Esophagus squamous epithelium (tissue), 5 donors: Measurements from ENCODE around the gene KDM6B. TPM values are rescaled to one million over a fixed set of nuclear protein-coding genes. Genes with fewer than 3 reads are reported as not detected.
A peak's percentile ranks its signal among the peaks of the same experiment; 100 is the strongest.

Experiments
- DNase-seq: peaks from one replicate; lab custom pipeline; 2025; lab: John Stamatoyannopoulos, UW
- H3K27ac ChIP-seq, 4 donors: fragments of 200-600 bp; sonication (generic); one replicate each; pipeline ENCODE4 v1.5.1; 2016 to 2019; ENCODE audit warnings: mild to moderate bottlenecking in 1 of 4
- H3K27me3 ChIP-seq, 4 donors: fragments of 200-600 bp; sonication (generic); 1 replicate in 3 of 4; 2 replicates in 1 of 4; pipeline versions ENCODE4 v1.5.1 to v1.6.0; 2017 to 2021; ENCODE audit warnings: antibody characterized with exemption in 1 of 4
- H3K36me3 ChIP-seq, 3 donors: fragments of 200-600 bp; sonication (generic); one replicate each; pipeline ENCODE4 v1.5.1; 2016 to 2019
- H3K4me1 ChIP-seq, 3 donors: fragments of 200-600 bp; sonication (generic); one replicate each; pipeline ENCODE4 v1.5.1; 2017 to 2019
- H3K4me3 ChIP-seq, 4 donors: fragments of 200-600 bp; sonication (generic); 1 replicate in 3 of 4; 2 replicates in 1 of 4; pipeline ENCODE4 v1.5.1; 2016 to 2019; ENCODE audit warnings: mild to moderate bottlenecking in 2 of 4, moderate library complexity in 1 of 4
- H3K9me3 ChIP-seq, 3 donors: fragments of 200-600 bp; sonication (generic); one replicate each; pipeline ENCODE4 v1.5.1; 2016 to 2019
- POLR2A ChIP-seq, 4 donors: fragments of 450-650 bp; IDR thresholded peaks; one replicate each; pipeline ENCODE4 v1.6.1; 2017; ENCODE audit warnings: antibody characterized with exemption in 4 of 4, mild to moderate bottlenecking in 4 of 4, moderate library complexity in 3 of 4
- WGBS, 2 donors: methylation state at CpG; one replicate each; pipeline ENCODE4 v1.1.5; 2018; 5-methylcytosine and 5-hydroxymethylcytosine counted together
- intact Hi-C: fragments of 100-400 bp; cut with DNase I; formaldehyde crosslinking; loops from one replicate; pipeline ENCODE4 v1.15.0; 2022
- total RNA-seq, 4 donors: library from RNA; depleted of rRNA; stranded (reverse); fragments of >200 nt; gene quantifications; one replicate each; pipeline ENCODE4 v1.1.0, GENCODE V29; 2016
- TF ChIP-seq, protein P1 (sequence below), 6 experiments: fragments of 450-650 bp in 4 of 6; fragments of 200-600 bp in 2 of 6; sonication (generic) in 2 of 6; IDR thresholded peaks; one replicate each; pipeline ENCODE4 v1.5.1; 2016 to 2019; ENCODE audit warnings: antibody characterized with exemption in 6 of 6, mild to moderate bottlenecking in 4 of 6, moderate library complexity in 4 of 6
- donor health status: DM: yes; HTN: yes; CAD: no.

KDM6B gene
- total RNA-seq, 4 donors from 2014 or later, result 6.7 to 14.6 (median 7.5) TPM

DNA sequence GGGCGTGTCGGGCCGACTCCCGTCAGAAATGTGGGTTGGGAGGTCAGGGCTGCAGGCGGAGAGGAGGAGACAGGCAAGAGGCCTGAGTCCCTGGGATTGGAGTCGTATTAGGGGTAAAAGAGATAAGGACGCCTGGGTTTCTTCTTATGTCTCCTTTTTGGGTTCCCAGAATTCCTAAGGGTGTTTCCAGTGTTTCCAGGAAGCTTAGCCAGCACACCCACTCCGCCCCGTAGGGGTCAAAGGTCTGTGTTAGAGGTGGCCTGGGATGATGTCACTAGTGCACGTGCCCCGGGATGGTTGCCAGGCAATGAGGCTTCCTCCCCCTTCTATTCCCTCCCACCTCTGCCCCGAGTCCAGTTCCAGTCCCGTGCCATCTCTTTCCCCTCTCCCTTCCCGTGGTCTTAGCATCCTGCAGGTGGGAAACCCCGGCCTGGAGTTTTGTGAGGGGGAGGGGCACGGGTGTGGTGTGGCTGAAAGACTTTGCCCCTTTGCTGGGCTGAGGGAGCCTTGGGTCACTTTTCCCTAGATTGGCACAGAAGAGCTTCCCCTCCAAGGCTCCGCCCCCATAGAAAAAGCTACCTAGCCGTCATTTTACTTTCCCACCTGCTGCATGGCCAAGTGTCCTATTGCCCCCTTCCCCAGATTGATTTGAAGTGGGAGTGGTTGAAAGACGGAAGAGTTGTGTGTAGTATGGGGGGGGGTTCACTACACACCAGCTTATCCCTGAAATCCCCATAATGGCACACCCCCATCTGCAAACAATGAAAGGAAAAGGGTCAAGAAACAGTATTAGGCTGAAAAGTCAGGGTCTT, 2.8 kb downstream of the KDM6B start:
- Histone ChIP-seq H3K27ac (peak overlapping the region; percentile 97 to 99 (median 98)), H3K4me1 (peaks cover 42 to 83% (median 55%) of the 10 kb centered on the region in 3 donors), H3K27me3 (no peaks in the 10 kb centered on the region), H3K36me3 (peaks cover 0 to 8% (median 0%) of the 10 kb centered on the region in 3 donors), H3K9me3 (no peaks in the 10 kb centered on the region), H3K4me3 (peak overlapping the region; percentile 67 to 82 (median 77))
- 1% methylated on average over 10 to 14 of the region's 19 CpGs for WGBS, 2 donors
- TF ChIP-seq, protein P1, sequence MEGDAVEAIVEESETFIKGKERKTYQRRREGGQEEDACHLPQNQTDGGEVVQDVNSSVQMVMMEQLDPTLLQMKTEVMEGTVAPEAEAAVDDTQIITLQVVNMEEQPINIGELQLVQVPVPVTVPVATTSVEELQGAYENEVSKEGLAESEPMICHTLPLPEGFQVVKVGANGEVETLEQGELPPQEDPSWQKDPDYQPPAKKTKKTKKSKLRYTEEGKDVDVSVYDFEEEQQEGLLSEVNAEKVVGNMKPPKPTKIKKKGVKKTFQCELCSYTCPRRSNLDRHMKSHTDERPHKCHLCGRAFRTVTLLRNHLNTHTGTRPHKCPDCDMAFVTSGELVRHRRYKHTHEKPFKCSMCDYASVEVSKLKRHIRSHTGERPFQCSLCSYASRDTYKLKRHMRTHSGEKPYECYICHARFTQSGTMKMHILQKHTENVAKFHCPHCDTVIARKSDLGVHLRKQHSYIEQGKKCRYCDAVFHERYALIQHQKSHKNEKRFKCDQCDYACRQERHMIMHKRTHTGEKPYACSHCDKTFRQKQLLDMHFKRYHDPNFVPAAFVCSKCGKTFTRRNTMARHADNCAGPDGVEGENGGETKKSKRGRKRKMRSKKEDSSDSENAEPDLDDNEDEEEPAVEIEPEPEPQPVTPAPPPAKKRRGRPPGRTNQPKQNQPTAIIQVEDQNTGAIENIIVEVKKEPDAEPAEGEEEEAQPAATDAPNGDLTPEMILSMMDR (IDR thresholded peaks at IDR 0.05), result peak in 2 of 6 experiments; percentile 3 to 8
- TF ChIP-seq POLR2A (IDR thresholded peaks at IDR 0.05), result peak in 1 of 4 donors; percentile 8
- intact Hi-C loops, result no loop called here
- DNase-seq, result no peak

DNA sequence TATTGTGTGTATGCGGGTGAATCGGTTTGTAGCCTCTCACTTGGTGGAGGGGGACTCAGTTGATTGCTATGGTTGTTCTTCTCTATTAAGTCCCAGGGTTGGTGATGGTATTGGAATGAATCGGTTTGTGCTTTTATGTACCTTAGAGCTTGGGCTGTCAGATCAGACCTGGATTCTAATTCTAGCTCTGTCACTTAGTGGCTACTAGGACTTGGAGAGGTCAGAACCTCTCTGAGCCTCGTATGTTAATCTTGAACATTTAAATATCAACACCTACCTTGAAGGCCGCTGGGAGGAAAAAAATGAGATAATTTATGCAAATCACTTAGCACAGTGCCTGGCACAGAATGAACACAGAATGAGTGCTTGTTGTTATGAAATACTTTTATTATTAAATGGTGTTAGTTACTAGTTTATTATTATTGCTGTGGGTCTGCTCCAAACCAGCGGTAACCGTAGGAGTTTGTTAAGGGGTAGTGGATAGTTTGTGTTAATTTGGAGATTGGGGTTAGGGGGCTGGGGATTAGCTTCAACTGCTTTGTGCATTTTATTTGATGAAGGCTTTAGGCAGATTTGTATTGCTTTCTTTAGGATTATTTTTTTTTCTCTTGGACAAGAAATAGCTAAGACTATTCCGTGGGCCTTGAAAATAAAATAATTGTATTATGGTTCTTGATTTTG, 3.5 kb downstream of the KDM6B start:
- 8 to 9% methylated on average over 8 of the region's 8 CpGs for WGBS, 2 donors
- peaks cover 0 to 8% (median 0%) of the 10 kb centered on the region in 3 donors for H3K36me3 ChIP-seq
- H3K4me1 ChIP-seq, result peaks cover 42 to 88% (median 55%) of the 10 kb centered on the region in 3 donors
- DNase-seq, result no peak
- no peaks in the 10 kb centered on the region for H3K27me3 ChIP-seq
- H3K9me3 ChIP-seq, result no peaks in the 10 kb centered on the region
- intact Hi-C loops, result no loop called here
- TF ChIP-seq POLR2A (IDR thresholded peaks at IDR 0.05), result no peak
- TF ChIP-seq, protein P1 (IDR thresholded peaks at IDR 0.05), result no peak
- H3K27ac ChIP-seq, result peak overlapping the region; percentile 97 to 99 (median 98)
- H3K4me3 ChIP-seq, result peak overlapping the region in 3 of 4 donors; percentile 67 to 82 (median 72)

DNA sequence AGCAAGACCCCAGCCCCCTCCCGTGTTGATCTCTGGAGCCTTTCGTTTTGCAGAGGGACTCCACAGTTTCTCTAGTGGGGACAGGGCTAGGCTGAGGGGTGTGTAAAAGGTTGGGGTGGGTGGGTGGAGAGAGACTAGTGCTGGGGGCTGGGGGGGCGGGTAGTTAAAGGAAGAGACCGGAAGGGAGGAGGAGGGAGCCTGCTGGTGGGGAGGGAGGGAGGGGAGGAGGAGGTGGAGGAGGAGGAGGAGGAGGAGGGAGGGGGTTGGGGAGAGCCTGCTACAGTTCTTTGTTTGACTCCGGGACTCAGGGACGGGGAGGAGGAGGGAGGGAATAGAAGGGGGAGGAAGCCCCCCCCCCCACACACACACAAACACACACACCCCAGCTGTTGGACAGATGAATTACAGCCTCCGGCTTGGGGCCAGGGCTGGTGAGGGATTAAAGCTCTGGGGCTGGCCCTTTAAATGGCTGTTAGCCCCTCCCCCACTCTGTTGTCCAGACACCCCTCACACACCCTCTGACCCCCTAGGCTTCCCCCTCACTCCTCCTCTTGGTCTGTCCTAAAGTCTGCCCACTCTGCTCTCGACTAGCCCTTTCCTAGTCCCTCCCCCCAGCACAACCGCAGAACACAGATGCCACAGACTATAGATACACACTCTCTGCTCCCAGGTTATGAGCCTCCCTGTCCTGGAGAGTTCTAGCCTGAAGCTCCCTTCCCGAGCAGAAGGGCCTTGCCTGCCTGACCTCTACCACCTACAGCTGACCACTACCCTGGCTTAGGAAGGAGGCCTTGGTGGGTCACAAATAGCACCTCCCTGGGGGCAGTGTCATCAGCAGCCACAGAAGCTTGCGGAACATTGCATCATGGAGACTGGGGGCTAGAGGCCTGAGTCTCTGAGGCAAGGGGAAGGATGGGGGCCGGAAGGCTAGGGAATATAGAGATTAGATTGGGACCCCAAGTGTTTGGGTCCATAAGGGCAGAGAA, 4.4 kb downstream of the KDM6B start:
- H3K9me3 ChIP-seq, result no peaks in the 10 kb centered on the region
- H3K36me3 ChIP-seq, result peaks cover 0 to 8% (median 0%) of the 10 kb centered on the region in 3 donors
- peak overlapping the region; percentile 97 to 99 (median 98) for H3K27ac ChIP-seq
- peaks cover 37 to 90% (median 53%) of the 10 kb centered on the region in 3 donors for H3K4me1 ChIP-seq
- H3K27me3 ChIP-seq, result no peaks in the 10 kb centered on the region
- 25 to 59% methylated on average over 4 to 6 of the region's 12 CpGs for WGBS, 2 donors
- intact Hi-C loops, result no loop called here
- no peak for TF ChIP-seq POLR2A (IDR thresholded peaks at IDR 0.05)
- TF ChIP-seq, protein P1 (IDR thresholded peaks at IDR 0.05), result no peak
- H3K4me3 ChIP-seq, result peak overlapping the region in 3 of 4 donors; percentile 4 to 82 (median 67)
- no peak for DNase-seq

DNA sequence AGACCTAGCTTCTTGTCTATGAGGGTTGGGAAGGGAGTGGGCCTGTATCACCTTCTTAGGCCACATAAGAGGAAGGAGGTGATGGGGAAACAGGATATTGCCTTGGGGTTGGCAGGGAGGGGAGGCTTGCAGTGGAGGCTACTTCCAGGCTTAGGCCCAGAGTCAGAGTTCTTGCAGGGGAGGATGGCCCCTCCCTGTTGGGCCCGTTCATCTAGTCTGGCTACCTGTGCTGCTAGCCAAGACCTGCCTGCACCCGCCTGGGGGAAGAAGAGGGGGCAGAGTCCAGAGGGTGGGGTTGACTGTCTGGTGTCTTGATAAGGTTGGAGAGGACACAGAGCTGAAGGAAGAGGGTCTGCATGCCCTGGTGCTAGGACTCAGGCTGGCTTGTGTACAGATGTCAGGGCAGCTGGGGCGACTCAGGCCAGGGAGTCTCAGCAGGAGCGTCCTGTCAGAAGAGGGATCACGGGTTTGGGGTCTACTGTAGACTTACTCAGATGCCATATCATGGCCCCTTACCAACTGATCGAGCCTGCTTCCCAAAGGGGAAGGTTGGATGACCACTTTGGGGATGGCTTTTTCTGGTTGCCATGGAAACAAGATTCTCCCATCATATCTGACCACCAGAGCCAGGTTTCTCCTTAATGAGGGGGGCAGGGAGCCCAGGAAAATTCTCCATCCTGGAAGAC, 5.3 kb downstream of the KDM6B start:
- Histone ChIP-seq H3K27ac (peak overlapping the region; percentile 97 to 99 (median 98)), H3K27me3 (no peaks in the 10 kb centered on the region), H3K4me1 (peaks cover 34 to 92% (median 50%) of the 10 kb centered on the region in 3 donors), H3K4me3 (peak overlapping the region in 1 of 4 donors; percentile 82), H3K36me3 (peaks cover 0 to 8% (median 0%) of the 10 kb centered on the region in 3 donors), H3K9me3 (no peaks in the 10 kb centered on the region)
- 46 to 76% methylated on average over 5 of the region's 6 CpGs for WGBS, 2 donors
- intact Hi-C loops, result no loop called here
- DNase-seq, result no peak
- no peak for TF ChIP-seq POLR2A (IDR thresholded peaks at IDR 0.05)
- TF ChIP-seq, protein P1 (IDR thresholded peaks at IDR 0.05), result no peak
